ENCODE measurements around the gene NDUFAF3. TPM values are rescaled to one million over a fixed set of nuclear protein-coding genes. Genes with fewer than 3 reads are reported as not detected.

NDUFAF3 gene
- total RNA-seq, 1 experiment from 2014 or later: 90.8 TPM

DNA sequence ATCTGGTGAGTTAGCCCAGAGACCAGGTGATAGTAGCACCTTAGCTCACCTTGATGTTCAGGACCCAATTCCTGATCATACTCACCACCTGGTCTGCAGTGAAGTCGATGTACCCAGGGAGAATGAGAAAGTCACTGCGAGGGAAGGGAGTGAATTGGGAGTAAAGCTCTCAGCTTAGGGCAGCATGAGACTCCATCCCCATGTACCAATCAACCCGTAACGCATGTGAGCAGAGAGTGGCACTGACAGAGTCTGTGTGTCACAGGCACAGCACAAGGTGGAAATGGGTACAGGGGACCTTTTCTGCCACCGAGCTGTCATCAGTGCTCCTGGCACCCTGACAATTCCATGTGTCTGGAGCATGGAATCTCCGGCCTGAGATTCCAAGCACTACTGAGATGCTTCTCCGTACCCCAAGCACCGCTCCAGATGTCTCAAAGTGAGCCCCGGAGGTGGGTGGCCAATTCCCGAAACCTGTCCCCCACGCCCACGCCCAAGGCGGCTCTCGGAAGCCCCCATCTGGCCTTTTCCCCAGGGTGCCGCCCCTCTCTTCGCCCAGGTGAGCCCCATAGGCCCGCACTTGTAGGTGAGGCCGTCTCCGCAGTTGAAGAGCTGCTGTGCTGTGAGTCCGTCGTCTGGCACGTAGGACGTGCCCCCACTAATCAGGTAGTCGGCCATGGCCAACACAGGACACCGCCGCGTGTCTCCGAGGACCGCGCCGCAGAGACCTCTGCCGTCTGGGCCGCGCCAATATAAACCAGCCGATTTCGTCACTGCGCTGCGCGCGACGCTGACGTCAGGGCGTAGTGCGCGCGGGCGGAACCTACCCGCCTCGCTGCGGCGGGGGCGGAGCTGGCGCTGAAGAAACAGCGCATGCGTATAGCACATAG, 7.0 kb downstream of the NDUFAF3 start, which contains the start of gene IMPDH2:
TSS of gene IMPDH2 (minus strand) at position 726 of the 890 bp plus-strand sequence. CDS start at position 678, 48 bp downstream.
- in situ Hi-C loops (cut with HindIII; ENCODE audit: low sequenced_read_pairs): no loop called here
- peak; percentile 95 for DNase-seq (ENCODE audit: low spot score)

- in situ Hi-C loops (cut with HindIII; ENCODE audit: low sequenced_read_pairs): no loop called here
- DNase-seq (ENCODE audit: low spot score): no peak
Observed at GRCh38 chr3:49029563-49029884, 7.6 kb downstream of the NDUFAF3 start.

DNA sequence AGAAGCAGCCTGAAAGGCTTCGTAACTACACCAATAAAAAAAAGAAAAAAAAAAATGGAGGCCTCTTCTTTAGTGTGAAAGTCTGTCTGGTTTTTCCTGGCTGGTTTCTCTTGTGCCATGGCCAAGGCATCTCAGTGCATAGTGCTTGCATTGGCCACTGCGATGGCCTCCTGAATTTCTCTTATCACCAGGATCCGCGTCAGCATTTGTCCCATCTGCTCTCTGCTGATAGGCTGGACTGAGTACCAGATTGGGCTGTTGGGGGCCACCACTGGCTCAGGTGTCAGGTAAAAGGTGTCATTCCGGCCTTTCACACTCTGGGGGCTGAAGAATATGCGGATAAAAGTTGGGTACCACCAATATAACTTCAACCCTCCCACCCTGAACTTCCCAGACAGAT, 8.4 kb downstream of the NDUFAF3 start:
- no peak for DNase-seq (ENCODE audit: low spot score)
- in situ Hi-C loops (cut with HindIII; ENCODE audit: low sequenced_read_pairs): no loop called here

DNA sequence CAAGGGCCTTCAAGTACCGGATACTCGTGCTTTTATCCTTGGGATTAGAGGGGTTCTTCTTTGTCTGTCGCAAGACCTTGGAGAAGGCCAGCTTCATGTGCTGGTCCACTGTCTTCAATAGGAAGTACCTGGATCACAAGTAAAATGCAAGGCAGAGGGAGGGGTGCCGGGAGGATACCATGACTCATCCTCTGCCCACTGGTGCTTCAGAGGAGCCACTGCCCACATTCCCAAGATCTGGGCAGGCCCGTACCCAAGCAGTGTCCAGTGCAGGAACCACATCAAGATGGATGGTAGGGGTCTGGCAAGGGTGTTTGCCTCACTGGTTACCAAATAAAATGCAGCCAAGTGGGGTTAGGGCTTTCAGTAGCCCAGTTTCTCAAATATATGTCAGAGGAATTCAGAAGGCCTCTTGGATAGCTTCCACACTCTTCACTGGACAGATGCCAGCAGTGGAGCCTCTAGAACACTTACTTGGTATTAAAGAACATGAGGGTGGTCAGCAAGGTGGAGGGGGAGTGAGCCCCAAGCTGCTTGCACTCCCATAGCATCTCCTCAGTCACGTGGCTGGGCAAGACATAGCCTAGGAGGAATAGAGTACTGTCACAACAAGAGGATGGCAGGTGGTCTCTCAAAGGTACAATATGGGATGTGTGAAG, 10.9 kb downstream of the NDUFAF3 start:
- no peak for DNase-seq (ENCODE audit: low spot score)
- in situ Hi-C loops (cut with HindIII; ENCODE audit: low sequenced_read_pairs): no loop called here

GRCh38 chr3:49034650-49035049, 12.7 kb downstream of the NDUFAF3 start:
- no peak for DNase-seq (ENCODE audit: low spot score)
- in situ Hi-C loops (cut with HindIII; ENCODE audit: low sequenced_read_pairs): no loop called here

DNA sequence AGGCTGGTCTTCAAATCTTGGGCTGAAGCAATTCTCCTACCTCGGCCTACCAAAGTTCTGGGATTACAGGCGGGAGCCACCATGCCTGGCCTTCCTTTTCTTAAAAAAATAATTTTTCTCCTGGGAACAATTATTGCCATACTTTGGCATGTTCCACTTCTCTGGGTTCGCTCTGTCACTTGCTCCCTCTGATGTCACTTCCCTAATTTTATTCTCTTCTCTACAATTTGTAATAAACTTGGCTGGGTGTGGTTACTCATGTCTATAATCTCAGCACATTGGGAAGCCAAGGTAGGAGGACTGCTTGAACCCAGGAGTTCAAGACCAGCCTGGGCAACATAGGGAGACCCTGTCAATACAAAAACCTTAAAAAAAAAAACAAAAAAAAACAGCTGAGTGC, 13.4 kb downstream of the NDUFAF3 start:
- no peak for DNase-seq (ENCODE audit: low spot score)
- in situ Hi-C loops (cut with HindIII; ENCODE audit: low sequenced_read_pairs): no loop called here

DNA sequence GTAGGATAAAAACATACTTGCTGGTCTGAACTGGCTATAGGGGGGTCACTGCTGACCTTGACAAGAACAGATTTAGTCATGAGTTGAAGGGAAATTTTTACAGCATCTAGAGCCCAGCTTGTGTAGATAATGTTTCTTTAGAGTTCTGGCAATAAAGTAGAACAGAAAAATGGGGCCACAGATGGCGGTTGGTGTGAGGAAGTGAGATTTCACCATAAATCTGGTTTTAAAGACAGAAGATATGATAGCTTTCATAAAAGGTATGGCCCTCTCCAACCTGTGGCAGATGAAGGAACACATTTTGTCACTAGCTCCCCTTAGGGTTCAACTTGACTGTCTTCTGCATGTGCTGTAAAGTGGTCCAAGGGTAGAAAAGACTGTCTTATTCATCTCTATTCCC, 31.6 kb downstream of the NDUFAF3 start:
- in situ Hi-C loops (cut with HindIII; ENCODE audit: low sequenced_read_pairs): no loop called here
- DNase-seq (ENCODE audit: low spot score): no peak

DNA sequence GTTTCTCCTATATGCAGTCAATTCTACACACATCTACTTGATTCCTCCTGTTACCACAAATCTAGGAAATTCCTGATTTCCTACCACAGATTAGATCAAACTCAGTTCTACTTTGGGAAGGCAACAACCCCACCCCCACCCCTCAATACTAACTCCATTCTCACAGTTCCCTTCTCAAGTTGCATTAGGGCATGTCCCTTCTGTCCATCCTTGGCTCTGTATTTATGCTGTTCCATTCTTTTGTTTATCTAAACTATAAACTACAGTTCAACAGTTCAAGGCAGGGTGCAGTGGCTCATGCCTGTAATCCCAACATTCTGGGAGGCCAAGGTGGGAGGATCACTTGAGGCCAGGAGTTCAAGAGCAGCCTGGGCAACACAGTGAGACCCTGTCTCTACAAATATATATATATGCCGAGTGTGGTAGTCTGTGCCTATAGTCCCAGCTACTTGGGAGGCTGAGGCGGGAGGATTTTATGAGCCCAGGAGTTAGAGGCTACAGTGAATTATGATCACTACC, 32.5 kb downstream of the NDUFAF3 start:
- in situ Hi-C loops (cut with HindIII; ENCODE audit: low sequenced_read_pairs): no loop called here
- no peak for DNase-seq (ENCODE audit: low spot score)

DNA sequence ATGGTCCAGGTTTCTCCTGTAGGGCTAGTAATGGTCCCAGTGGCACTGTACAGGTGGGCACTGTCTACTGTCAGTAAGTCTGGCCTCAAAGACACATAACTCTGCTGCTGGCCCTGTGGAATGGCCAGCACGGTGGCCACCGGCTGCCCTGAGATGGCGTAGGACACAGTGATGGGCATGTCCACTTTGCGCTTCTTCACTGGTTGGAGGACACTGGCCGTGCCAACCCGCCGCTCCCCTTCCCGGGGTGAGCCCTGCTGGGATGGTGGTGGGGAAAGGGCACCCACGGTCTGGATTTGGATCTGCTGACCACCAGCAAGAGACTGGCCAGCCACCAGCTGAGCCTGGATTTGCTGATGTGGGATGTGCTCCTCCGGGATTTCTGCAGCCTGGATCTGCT, 35.3 kb downstream of the NDUFAF3 start:
- DNase-seq (ENCODE audit: low spot score): no peak
- in situ Hi-C loops (cut with HindIII; ENCODE audit: low sequenced_read_pairs): no loop called here

GRCh38 chr3:49058011-49058410, 36.1 kb downstream of the NDUFAF3 start:
- no peak for DNase-seq (ENCODE audit: low spot score)
- in situ Hi-C loops (cut with HindIII; ENCODE audit: low sequenced_read_pairs): no loop called here

Other genes with a start within 250 kb of the NDUFAF3 start
- 10.8 and 16.7 TPM in 2 replicates for gene PRKAR2A, start 174.2 kb upstream of the NDUFAF3 start, total RNA-seq (2014; rRNA removed; shearing (Covaris generic))
- 16.0 and 30.1 TPM in 2 replicates for gene SLC25A20, start 123.2 kb upstream of the NDUFAF3 start, total RNA-seq (2014; rRNA removed; shearing (Covaris generic))
- 165 and 178 TPM in 2 replicates for gene ARIH2, start 103.3 kb upstream of the NDUFAF3 start, total RNA-seq (2014; rRNA removed; shearing (Covaris generic))
- 0.03 TPM in 1 of 2 replicates, not detected in the other for gene P4HTM, start 31.9 kb upstream of the NDUFAF3 start, total RNA-seq (2014; rRNA removed; shearing (Covaris generic))
- 154 and 164 TPM in 2 replicates for gene WDR6, start 14.7 kb upstream of the NDUFAF3 start, total RNA-seq (2014; rRNA removed; shearing (Covaris generic))
- 49.6 and 62.8 TPM in 2 replicates for gene DALRD3, start 3.5 kb upstream of the NDUFAF3 start, total RNA-seq (2014; rRNA removed; shearing (Covaris generic))
- 248 and 315 TPM in 2 replicates for gene IMPDH2, start 7.3 kb downstream of the NDUFAF3 start, total RNA-seq (2014; rRNA removed; shearing (Covaris generic))
- gene QRICH1, start 72.0 kb downstream of the NDUFAF3 start, total RNA-seq (2014; rRNA removed; shearing (Covaris generic)): 138 and 168 TPM in 2 replicates
- gene QARS1, start 82.6 kb downstream of the NDUFAF3 start, total RNA-seq (2014; rRNA removed; shearing (Covaris generic)): 274 and 325 TPM in 2 replicates
- gene USP19, start 98.7 kb downstream of the NDUFAF3 start, total RNA-seq (2014; rRNA removed; shearing (Covaris generic)): 46.1 and 46.5 TPM in 2 replicates
- 175 and 318 TPM in 2 replicates for gene LAMB2, start 110.9 kb downstream of the NDUFAF3 start, total RNA-seq (2014; rRNA removed; shearing (Covaris generic))
- gene CCDC71, start 144.2 kb downstream of the NDUFAF3 start, total RNA-seq (2014; rRNA removed; shearing (Covaris generic)): 60.1 and 69.5 TPM in 2 replicates
- 20.0 and 30.9 TPM in 2 replicates for gene KLHDC8B, start 149.5 kb downstream of the NDUFAF3 start, total RNA-seq (2014; rRNA removed; shearing (Covaris generic))

All from G401 (cell line).